ENCODE data around the gene ACOT7.

GRCh38 chr1:6322161-6322560 lies 71.4 kb downstream of the ACOT7 start:
- TF ChIP-seq POLR2AphosphoS5 (IDR thresholded peaks at IDR 0.05) = no peak
- TF ChIP-seq, protein P1, sequence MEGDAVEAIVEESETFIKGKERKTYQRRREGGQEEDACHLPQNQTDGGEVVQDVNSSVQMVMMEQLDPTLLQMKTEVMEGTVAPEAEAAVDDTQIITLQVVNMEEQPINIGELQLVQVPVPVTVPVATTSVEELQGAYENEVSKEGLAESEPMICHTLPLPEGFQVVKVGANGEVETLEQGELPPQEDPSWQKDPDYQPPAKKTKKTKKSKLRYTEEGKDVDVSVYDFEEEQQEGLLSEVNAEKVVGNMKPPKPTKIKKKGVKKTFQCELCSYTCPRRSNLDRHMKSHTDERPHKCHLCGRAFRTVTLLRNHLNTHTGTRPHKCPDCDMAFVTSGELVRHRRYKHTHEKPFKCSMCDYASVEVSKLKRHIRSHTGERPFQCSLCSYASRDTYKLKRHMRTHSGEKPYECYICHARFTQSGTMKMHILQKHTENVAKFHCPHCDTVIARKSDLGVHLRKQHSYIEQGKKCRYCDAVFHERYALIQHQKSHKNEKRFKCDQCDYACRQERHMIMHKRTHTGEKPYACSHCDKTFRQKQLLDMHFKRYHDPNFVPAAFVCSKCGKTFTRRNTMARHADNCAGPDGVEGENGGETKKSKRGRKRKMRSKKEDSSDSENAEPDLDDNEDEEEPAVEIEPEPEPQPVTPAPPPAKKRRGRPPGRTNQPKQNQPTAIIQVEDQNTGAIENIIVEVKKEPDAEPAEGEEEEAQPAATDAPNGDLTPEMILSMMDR (IDR thresholded peaks at IDR 0.05) = no peak
- no peak for TF ChIP-seq EP300 (IDR thresholded peaks at IDR 0.05)
- no peak for TF ChIP-seq POLR2A (IDR thresholded peaks at IDR 0.05)
